H1 (cell line): ENCODE data around the gene RAD9B. TPM values are rescaled to one million over a fixed set of nuclear protein-coding genes. Genes with fewer than 3 reads are reported as not detected.

Experiments used
- CTCF ChIA-PET: fragments of 300-600 bp; sonication (Branson Sonifier 250); formaldehyde crosslinking; loops from one replicate; lab custom pipeline; 2021; ENCODE audit not compliant: partially characterized antibody; lab: Charles Lee
- POLR2A ChIA-PET: fragments of 300-600 bp; sonication (Branson Sonifier 250); formaldehyde crosslinking; loops from one replicate; lab custom pipeline; 2021; ENCODE audit warnings: inconsistent platforms; ENCODE audit not compliant: partially characterized antibody; lab: Charles Lee
- DNase-seq, 2 experiments: peaks; one replicate each; pipeline versions ENCODE4 v3.0.0 to v3.0.0-alpha.2; 2010 to 2022; ENCODE audit warnings: low spot score in 2 of 2, low read depth in 1 of 2, mixed read lengths in 1 of 2
- FAIRE-seq: peaks from 2 replicates; lab custom pipeline; 2011; peaks lifted over from hg19 to GRCh38; lab: Jason Lieb, UNC
- H2AFZ ChIP-seq: 2 replicates; pipeline ENCODE4 v1.8.1; 2012; ENCODE audit warnings: low read length, inconsistent platforms
- H2AK5ac ChIP-seq: 2 replicates; pipeline ENCODE4 v1.6.1; 2013; ENCODE audit warnings: low read depth, low read length
- H2BK120ac ChIP-seq: replicated peaks from 2 replicates; pipeline ENCODE3; 2013; ENCODE audit warnings: low read depth, low read length, inconsistent platforms
- H2BK12ac ChIP-seq: 2 replicates; pipeline ENCODE4 v1.6.1; 2013; ENCODE audit warnings: low read depth, low read length
- H2BK15ac ChIP-seq: 2 replicates; pipeline ENCODE4 v1.6.1; 2013; ENCODE audit warnings: low read length
- H2BK20ac ChIP-seq: 2 replicates; pipeline ENCODE4 v1.6.1; 2013; ENCODE audit warnings: low read length
- H2BK5ac ChIP-seq: 2 replicates; pipeline ENCODE4 v1.6.1; 2013; ENCODE audit warnings: low read depth, low read length
- H3K14ac ChIP-seq: 2 replicates; pipeline ENCODE4 v1.6.1; 2013; ENCODE audit warnings: inconsistent platforms; ENCODE audit not compliant: insufficient read length
- H3K18ac ChIP-seq: 2 replicates; pipeline ENCODE4 v1.6.1; 2013; ENCODE audit warnings: low read length; ENCODE audit errors: extremely low read depth
- H3K23ac ChIP-seq: 2 replicates; pipeline ENCODE4 v1.6.1; 2013; ENCODE audit warnings: inconsistent platforms; ENCODE audit not compliant: insufficient read length
- H3K23me2 ChIP-seq: 2 replicates; pipeline ENCODE4 v1.6.1; 2013; ENCODE audit warnings: low read depth, low read length
- H3K27ac ChIP-seq: 2 replicates; pipeline ENCODE4 v1.6.1; 2011; ENCODE audit warnings: low read depth, low read length, inconsistent platforms
- H3K27me3 ChIP-seq, 4 experiments: replicated peaks in 1 of 4; 1 replicate in 1 of 4; 2 replicates in 3 of 4; pipeline versions ENCODE4 v1.6.1 to v1.8.1; 2011 to 2013; ENCODE audit warnings: low read length in 3 of 4, mild to moderate bottlenecking in 3 of 4, inconsistent platforms in 2 of 4, mixed read lengths in 2 of 4, moderate library complexity in 1 of 4; ENCODE audit not compliant: control insufficient read depth in 3 of 4, insufficient read depth in 3 of 4; ENCODE audit errors: extremely low read depth in 1 of 4
- H3K36me3 ChIP-seq, 4 experiments: 2 replicates each; pipeline versions ENCODE4 v1.6.1 to v1.8.1; 2011 to 2013; ENCODE audit warnings: mild to moderate bottlenecking in 4 of 4, low read length in 3 of 4, moderate library complexity in 2 of 4, control low read depth in 1 of 4, inconsistent platforms in 1 of 4; ENCODE audit not compliant: insufficient read depth in 4 of 4, control insufficient read depth in 2 of 4
- H3K4ac ChIP-seq: replicated peaks from 2 replicates; pipeline ENCODE3; 2013; ENCODE audit warnings: low read length, low read depth, mixed read lengths, inconsistent platforms; ENCODE audit not compliant: insufficient read length
- H3K4me1 ChIP-seq, 4 experiments: replicated peaks in 1 of 4; 1 replicate in 1 of 4; 2 replicates in 3 of 4; pipeline versions ENCODE4 v1.6.1 to v1.8.1; 2011 to 2013; ENCODE audit warnings: low read length in 3 of 4, inconsistent platforms in 2 of 4, mixed read lengths in 1 of 4; ENCODE audit not compliant: insufficient read depth in 4 of 4, control insufficient read depth in 3 of 4
- H3K4me2 ChIP-seq, 2 experiments: 2 replicates each; pipeline versions ENCODE4 v1.6.1 to v1.8.1; 2011 to 2013; ENCODE audit warnings: low read depth in 2 of 2, low read length in 2 of 2, control low read depth in 1 of 2, inconsistent platforms in 1 of 2, mild to moderate bottlenecking in 1 of 2; ENCODE audit not compliant: insufficient read depth in 1 of 2
- H3K4me3 ChIP-seq, 4 experiments: fragments of 200-600, 300-600 bp in 1 of 4; sonication (generic), shearing (Covaris generic), sonication (Bioruptor Twin) in 1 of 4; 2 replicates each; pipeline versions ENCODE4 v1.5.1 to v1.8.1; 2011 to 2016; ENCODE audit warnings: low read length in 4 of 4, low read depth in 3 of 4, control low read depth in 2 of 4, inconsistent platforms in 2 of 4, mild to moderate bottlenecking in 2 of 4, mixed read lengths in 1 of 4, moderate library complexity in 1 of 4; ENCODE audit not compliant: insufficient read depth in 2 of 4; ENCODE audit errors: extremely low read depth in 1 of 4
- H3K56ac ChIP-seq: replicated peaks from 2 replicates; pipeline ENCODE3; 2013; ENCODE audit warnings: low read depth, mild to moderate bottlenecking, mixed read lengths, low read length, inconsistent platforms; ENCODE audit not compliant: insufficient read length
- H3K79me1 ChIP-seq: 2 replicates; pipeline ENCODE4 v1.6.1; 2013; ENCODE audit warnings: low read depth, low read length, control low read depth
- H3K79me2 ChIP-seq, 2 experiments: 2 replicates each; pipeline versions ENCODE4 v1.6.1 to v1.8.1; 2012 to 2013; ENCODE audit warnings: low read length in 2 of 2, mild to moderate bottlenecking in 2 of 2, inconsistent platforms in 1 of 2; ENCODE audit not compliant: insufficient read depth in 2 of 2, control insufficient read depth in 1 of 2
- H3K9ac ChIP-seq, 4 experiments: replicated peaks in 1 of 4; 1 replicate in 1 of 4; 2 replicates in 3 of 4; pipeline versions ENCODE4 v1.6.1 to v1.8.1; 2011 to 2013; ENCODE audit warnings: low read depth in 3 of 4, low read length in 3 of 4, control low read depth in 2 of 4, mild to moderate bottlenecking in 2 of 4, moderate library complexity in 2 of 4, inconsistent platforms in 1 of 4; ENCODE audit errors: extremely low read depth in 1 of 4
- H3K9me3 ChIP-seq, 2 experiments: 2 replicates each; pipeline versions ENCODE4 v1.6.1 to v1.8.1; 2012 to 2013; ENCODE audit warnings: mild to moderate bottlenecking in 2 of 2, moderate library complexity in 2 of 2, control low read depth in 1 of 2, inconsistent platforms in 1 of 2, low read depth in 1 of 2, low read length in 1 of 2, mixed read lengths in 1 of 2; ENCODE audit not compliant: insufficient read depth in 2 of 2
- H4K20me1 ChIP-seq, 2 experiments: replicated peaks in 1 of 2; 2 replicates each; pipeline versions ENCODE3 to v1.8.1; 2011 to 2013; ENCODE audit warnings: inconsistent platforms in 2 of 2, low read length in 2 of 2, mild to moderate bottlenecking in 1 of 2; ENCODE audit not compliant: insufficient read depth in 2 of 2, control insufficient read depth in 1 of 2
- H4K5ac ChIP-seq: 2 replicates; pipeline ENCODE4 v1.6.1; 2013; ENCODE audit warnings: low read length, low read depth, mixed read lengths, inconsistent platforms; ENCODE audit not compliant: insufficient read length
- H4K8ac ChIP-seq: 2 replicates; pipeline ENCODE4 v1.8.0; 2013; ENCODE audit warnings: mild to moderate bottlenecking, moderate library complexity, low read length, inconsistent platforms; ENCODE audit not compliant: insufficient read depth; ENCODE audit errors: extremely low read depth
- H4K91ac ChIP-seq: replicated peaks from 2 replicates; pipeline ENCODE3; 2013; ENCODE audit warnings: low read length, mixed read lengths, inconsistent platforms; ENCODE audit not compliant: insufficient read length
- EGR1 ChIP-seq: IDR thresholded peaks from 2 replicates; pipeline ENCODE4 v1.6.1; 2011; ENCODE audit warnings: low read depth, low read length, borderline replicate concordance
- EP300 ChIP-seq, 2 experiments: IDR thresholded peaks; 1 replicate in 1 of 2; 2 replicates in 1 of 2; pipeline ENCODE4 v1.6.1; 2011 to 2012; ENCODE audit warnings: low read depth in 2 of 2, low read length in 2 of 2, mild to moderate bottlenecking in 2 of 2, borderline replicate concordance in 1 of 2, inconsistent platforms in 1 of 2, moderate library complexity in 1 of 2
- JUN ChIP-seq: IDR thresholded peaks from 2 replicates; pipeline ENCODE4 v1.6.1; 2011; ENCODE audit warnings: low read depth, mild to moderate bottlenecking, improper control_type of control experiment, low read length
- KDM4A ChIP-seq: IDR thresholded peaks from one replicate; pipeline ENCODE4 v1.7.1; 2012; ENCODE audit warnings: low read depth, mild to moderate bottlenecking, moderate library complexity, low read length, inconsistent platforms; ENCODE audit not compliant: severe bottlenecking
- NANOG ChIP-seq: IDR thresholded peaks from 2 replicates; pipeline ENCODE4 v1.6.1; 2011; ENCODE audit warnings: low read length, low read depth, mild to moderate bottlenecking, inconsistent platforms; ENCODE audit not compliant: insufficient read depth, poor library complexity, severe bottlenecking
- POLR2AphosphoS5 ChIP-seq: IDR thresholded peaks from 2 replicates; pipeline ENCODE4 v1.6.1; 2011; ENCODE audit warnings: low read depth, low read length
- RAD21 ChIP-seq, 2 experiments: IDR thresholded peaks in 1 of 2; conservative IDR thresholded peaks in 1 of 2; 2 replicates each; pipeline ENCODE4 v1.6.1; 2011; ENCODE audit warnings: low read depth in 2 of 2, low read length in 2 of 2, improper control_type of control experiment in 1 of 2, inconsistent platforms in 1 of 2, mild to moderate bottlenecking in 1 of 2, moderate library complexity in 1 of 2
- RBBP5 ChIP-seq: IDR thresholded peaks from 2 replicates; pipeline ENCODE4 v1.7.1; 2012; ENCODE audit warnings: low read depth, mild to moderate bottlenecking, inconsistent platforms, low read length, moderate library complexity, borderline replicate concordance
- RXRA ChIP-seq: IDR thresholded peaks from 2 replicates; pipeline ENCODE4 v1.6.1; 2011; ENCODE audit warnings: low read depth, mild to moderate bottlenecking, low read length, moderate library complexity; ENCODE audit not compliant: insufficient read depth
- SAP30 ChIP-seq: fragments of 300-600 bp; sonication (generic); IDR thresholded peaks from 2 replicates; pipeline ENCODE4 v1.7.1; 2012; ENCODE audit warnings: low read length, moderate library complexity, mild to moderate bottlenecking, inconsistent platforms; ENCODE audit not compliant: insufficient read depth, insufficient replicate concordance
- TBP ChIP-seq: IDR thresholded peaks from 2 replicates; pipeline ENCODE4 v1.6.1; 2011; ENCODE audit warnings: low read depth, low read length, improper control_type of control experiment
- USF2 ChIP-seq: IDR thresholded peaks from 2 replicates; pipeline ENCODE4 v1.6.1; 2011; ENCODE audit warnings: low read length, improper control_type of control experiment
- WGBS, 2 experiments: shearing (Covaris generic) in 1 of 2; methylation state at CpG; one replicate each; pipeline versions ENCODE4 v1.1.6 to v1.1.7; 2013 to 2015; ENCODE audit warnings: low lambda C conversion rate in 2 of 2, mixed read lengths in 2 of 2, inconsistent platforms in 1 of 2, low coverage in 1 of 2, missing lambda C conversion rate in 1 of 2; ENCODE audit not compliant: insufficient replicate concordance in 2 of 2, insufficient coverage in 1 of 2, insufficient read length in 1 of 2; ENCODE audit errors: extremely low coverage in 1 of 2, missing lambda C conversion rate in 1 of 2; 5-methylcytosine and 5-hydroxymethylcytosine counted together
- polyA plus RNA-seq, 7 experiments: library from polyadenylated mRNA; depleted of rRNA in 3 of 7; stranded (reverse) in 5 of 7; unstranded in 2 of 7; fragments of >200 nt in 5 of 7; fragments of 200-250 nt in 2 of 7; gene quantifications; 1 replicate in 5 of 7; 2 replicates in 1 of 7; 4 replicates in 1 of 7; pipeline versions ENCODE4 v1.2.1 to v1.2.3, GENCODE V29; 2011 to 2013; ENCODE audit warnings: missing spikeins in 2 of 7, mixed read lengths in 2 of 7
- total RNA-seq: library from RNA; stranded (reverse); fragmentation: NEBNext Ultra II Directional; extraction: Animal tissue kit (Norgen Biotek cat#: 25700); gene quantifications from 2 replicates; pipeline ENCODE4 v1.2.1, GENCODE V29; 2021

The RAD9B gene
- total and polyA plus RNA-seq, 2 of the 8 experiments (the other 6 are each of a cell fraction or from before 2014, with no cell fraction given): 0.06 TPM; not detected in 1

DNA sequence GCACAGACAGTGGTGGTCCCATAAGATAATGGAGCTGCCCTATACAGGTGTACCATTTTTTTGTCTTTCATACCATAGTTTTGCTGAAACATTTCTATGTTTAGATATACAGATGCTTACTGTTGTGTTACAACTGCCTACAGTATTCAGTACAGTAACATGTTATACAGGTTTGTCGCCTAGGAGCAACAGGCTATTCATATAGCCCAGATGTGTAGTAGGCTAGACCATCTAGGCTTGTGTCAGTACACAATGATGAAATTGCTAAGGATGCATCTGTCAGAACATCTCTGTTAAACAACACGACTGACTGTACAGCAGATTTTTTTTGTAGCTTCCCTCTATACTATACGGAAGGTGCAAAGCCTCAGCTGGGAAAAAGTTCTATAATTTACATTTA lies 30.5 kb downstream of the RAD9B start:
- Histone ChIP-seq H2BK20ac (no peak overlapping the region), H3K4me2 (no peak overlapping the region), H2BK120ac (no peak overlapping the region), H3K79me1 (no peaks in the 10 kb centered on the region), H3K14ac (no peak overlapping the region), H3K4ac (no peak overlapping the region), H3K79me2 (no peaks in the 10 kb centered on the region), H2BK5ac (no peak overlapping the region), H3K4me1 (no peaks in the 10 kb centered on the region), H2AFZ (no peak overlapping the region), H3K9me3 (no peaks in the 10 kb centered on the region), H4K8ac (no peak overlapping the region), H2AK5ac (no peak overlapping the region), H4K20me1 (peaks cover 1 to 2% of the 10 kb centered on the region in 2 experiments), H3K27me3 (no peaks in the 10 kb centered on the region), H3K23me2 (no peaks in the 10 kb centered on the region), H4K91ac (no peak overlapping the region), H2BK15ac (no peak overlapping the region), H3K4me3 (no peak overlapping the region), H3K9ac (no peak overlapping the region), H3K27ac (no peak overlapping the region), H3K56ac (no peak overlapping the region), H3K36me3 (peaks cover 2 to 20% (median 9%) of the 10 kb centered on the region in 4 experiments; a peak in 6 of 8 replicates), H4K5ac (no peak overlapping the region), H2BK12ac (no peak overlapping the region), H3K18ac (no peak overlapping the region), H3K23ac (no peak overlapping the region)
- CTCF ChIA-PET: interaction anchor here (0.7 to 3.5 kb wide), 5 partner anchors 11 to 69 kb away, joined by 3 to 21 read pairs (median 8); no protein-coding TSS in a partner anchor
- 89% methylated on average over 3 of the region's 3 CpGs; no CpG with 5 or more reads in 1 of the 2 experiments for WGBS, 2 experiments
- POLR2A ChIA-PET: interaction anchor here (1.1 kb wide), 1 partner anchor 157 kb away, joined by 3 read pairs; the partner anchor contains the start of gene HVCN1
- DNase-seq (no peak), FAIRE-seq (no peak)
- TF ChIP-seq RBBP5 (no peak), TBP (no peak), POLR2AphosphoS5 (no peak), KDM4A (no peak), SAP30 (no peak), EGR1 (no peak), RAD21 (IDR thresholded peaks at IDR 0.05 in 1 of 2, conservative IDR thresholded peaks at IDR 0.05 in 1 of 2; ENCODE audit: low read depth in 2 of 2, low read length in 2 of 2) (no peak), USF2 (no peak), RXRA (no peak), NANOG (no peak), EP300 (IDR thresholded peaks at IDR 0.05; ENCODE audit: borderline replicate concordance in 1 of 2, low read depth in 2 of 2, low read length in 2 of 2) (no peak), JUN (no peak)
